H1 (cell line): ENCODE results near the gene JPT2.

ENCODE experiments used
- CHD2 ChIP-seq: IDR thresholded peaks from 2 replicates; pipeline ENCODE4 v1.6.1; 2012; ENCODE audit warnings: low read length, improper control_type of control experiment
- CTCF ChIP-seq, 3 experiments: IDR thresholded peaks; 1 replicate in 2 of 3; 2 replicates in 1 of 3; pipeline versions ENCODE4 v1.5.1 to v1.6.1; 2011; ENCODE audit warnings: low read length in 3 of 3, mild to moderate bottlenecking in 3 of 3, inconsistent platforms in 2 of 3, low read depth in 1 of 3, moderate library complexity in 1 of 3; ENCODE audit not compliant: insufficient read depth in 1 of 3; ENCODE audit errors: control extremely low read depth in 1 of 3
- EZH2 ChIP-seq: fragments of 200-600 bp; sonication (generic); IDR thresholded peaks from 2 replicates; pipeline ENCODE4 v1.7.1; 2012; ENCODE audit warnings: low read depth, mild to moderate bottlenecking, moderate library complexity, low read length, inconsistent platforms; ENCODE audit not compliant: severe bottlenecking
- POLR2A ChIP-seq, 2 experiments: IDR thresholded peaks; 1 replicate in 1 of 2; 2 replicates in 1 of 2; pipeline ENCODE4 v1.6.1; 2011; ENCODE audit warnings: low read depth in 2 of 2, low read length in 2 of 2, mild to moderate bottlenecking in 2 of 2; ENCODE audit errors: control extremely low read depth in 1 of 2
- SIN3A ChIP-seq, 2 experiments: IDR thresholded peaks in 1 of 2; conservative IDR thresholded peaks in 1 of 2; 2 replicates each; pipeline ENCODE4 v1.6.1; 2011 to 2012; ENCODE audit warnings: low read length in 2 of 2, improper control_type of control experiment in 1 of 2, low read depth in 1 of 2, mild to moderate bottlenecking in 1 of 2

- TF ChIP-seq CTCF (IDR thresholded peaks at IDR 0.05; ENCODE audit: control extremely low read depth in 1 of 3, insufficient read depth in 1 of 3, low read depth in 1 of 3, low read length in 3 of 3) = no peak
- no peak for TF ChIP-seq SIN3A (conservative IDR thresholded peaks at IDR 0.05 in 1 of 2, IDR thresholded peaks at IDR 0.05 in 1 of 2; ENCODE audit: low read depth in 1 of 2, low read length in 2 of 2)
- TF ChIP-seq EZH2 = no peak
- no peak for TF ChIP-seq CHD2
- no peak for TF ChIP-seq POLR2A (IDR thresholded peaks at IDR 0.05; ENCODE audit: control extremely low read depth in 1 of 2, low read depth in 2 of 2, low read length in 2 of 2)
Observed at GRCh38 chr16:1655269-1655807, 22.7 kb upstream of the JPT2 start.
